Measurements from ENCODE around the gene SMOC2. TPM values are rescaled to one million over a fixed set of nuclear protein-coding genes. Genes with fewer than 3 reads are reported as not detected.

The SMOC2 gene
- total and polyA plus RNA-seq, 2 experiments from 2014 or later = 1.9 to 3.2 TPM

DNA sequence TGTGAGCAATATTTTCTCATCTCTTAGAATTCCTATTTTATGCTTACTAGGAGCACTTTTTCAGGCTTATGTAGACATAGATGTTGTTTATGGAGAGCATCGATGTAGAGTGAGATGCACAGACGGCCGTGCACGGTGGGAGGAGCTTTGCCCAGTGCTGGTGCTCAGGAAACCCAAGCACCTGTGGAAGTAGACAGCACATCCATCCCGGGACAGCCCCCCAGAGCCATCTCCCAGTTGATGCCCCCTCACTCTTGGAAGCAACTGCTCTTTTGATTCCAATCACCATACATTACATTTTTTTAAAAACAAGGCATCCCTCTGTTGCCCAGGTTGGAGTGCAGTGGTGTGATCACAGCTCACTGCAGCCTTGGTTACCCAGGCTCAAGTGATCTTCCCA is 143.7 kb downstream of the SMOC2 start:
- Histone ChIP-seq H3K27ac (no peak overlapping the region), H3K9me3 (ENCODE audit: low read depth) (no peaks in the 10 kb centered on the region), H3K4me3 (no peak overlapping the region), H3K36me3 (no peaks in the 10 kb centered on the region), H3K4me1 (ENCODE audit: low read depth) (no peaks in the 10 kb centered on the region), H3K27me3 (no peaks in the 10 kb centered on the region)
- TF ChIP-seq, protein P1, sequence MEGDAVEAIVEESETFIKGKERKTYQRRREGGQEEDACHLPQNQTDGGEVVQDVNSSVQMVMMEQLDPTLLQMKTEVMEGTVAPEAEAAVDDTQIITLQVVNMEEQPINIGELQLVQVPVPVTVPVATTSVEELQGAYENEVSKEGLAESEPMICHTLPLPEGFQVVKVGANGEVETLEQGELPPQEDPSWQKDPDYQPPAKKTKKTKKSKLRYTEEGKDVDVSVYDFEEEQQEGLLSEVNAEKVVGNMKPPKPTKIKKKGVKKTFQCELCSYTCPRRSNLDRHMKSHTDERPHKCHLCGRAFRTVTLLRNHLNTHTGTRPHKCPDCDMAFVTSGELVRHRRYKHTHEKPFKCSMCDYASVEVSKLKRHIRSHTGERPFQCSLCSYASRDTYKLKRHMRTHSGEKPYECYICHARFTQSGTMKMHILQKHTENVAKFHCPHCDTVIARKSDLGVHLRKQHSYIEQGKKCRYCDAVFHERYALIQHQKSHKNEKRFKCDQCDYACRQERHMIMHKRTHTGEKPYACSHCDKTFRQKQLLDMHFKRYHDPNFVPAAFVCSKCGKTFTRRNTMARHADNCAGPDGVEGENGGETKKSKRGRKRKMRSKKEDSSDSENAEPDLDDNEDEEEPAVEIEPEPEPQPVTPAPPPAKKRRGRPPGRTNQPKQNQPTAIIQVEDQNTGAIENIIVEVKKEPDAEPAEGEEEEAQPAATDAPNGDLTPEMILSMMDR (IDR thresholded peaks at IDR 0.05; ENCODE audit: low read depth, low read length) = no peak
- no peak for DNase-seq (ENCODE audit: low read depth in 1 of 2, low spot score in 1 of 2)

DNA sequence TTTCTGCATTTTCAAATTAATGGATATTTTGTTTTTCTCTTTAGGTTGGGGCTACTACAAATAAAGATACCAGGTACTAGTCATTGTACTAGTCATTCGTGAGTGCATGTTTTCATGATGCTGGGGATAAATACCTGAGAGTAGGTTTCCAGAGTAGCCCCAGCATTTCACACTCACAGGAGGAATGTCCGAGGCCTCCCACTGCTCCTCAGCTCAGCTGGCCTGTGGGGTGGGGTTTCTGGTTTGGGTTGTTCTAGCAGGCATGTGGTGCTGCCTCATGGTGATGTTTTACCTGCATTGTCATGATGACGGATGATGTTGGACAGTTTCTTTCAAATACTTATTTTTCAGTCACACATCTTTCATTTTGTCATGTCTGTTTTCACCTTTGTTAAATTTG is 144.5 kb downstream of the SMOC2 start:
- no peaks in the 10 kb centered on the region for H3K9me3 ChIP-seq (ENCODE audit: low read depth)
- H3K4me1 ChIP-seq (ENCODE audit: low read depth) = no peaks in the 10 kb centered on the region
- H3K36me3 ChIP-seq = no peaks in the 10 kb centered on the region
- H3K27me3 ChIP-seq = no peaks in the 10 kb centered on the region
- H3K4me3 ChIP-seq = no peak overlapping the region
- H3K27ac ChIP-seq = no peak overlapping the region
- TF ChIP-seq, protein P1 (IDR thresholded peaks at IDR 0.05; ENCODE audit: low read depth, low read length) = no peak
- no peak for DNase-seq (ENCODE audit: low read depth in 1 of 2, low spot score in 1 of 2)

DNA sequence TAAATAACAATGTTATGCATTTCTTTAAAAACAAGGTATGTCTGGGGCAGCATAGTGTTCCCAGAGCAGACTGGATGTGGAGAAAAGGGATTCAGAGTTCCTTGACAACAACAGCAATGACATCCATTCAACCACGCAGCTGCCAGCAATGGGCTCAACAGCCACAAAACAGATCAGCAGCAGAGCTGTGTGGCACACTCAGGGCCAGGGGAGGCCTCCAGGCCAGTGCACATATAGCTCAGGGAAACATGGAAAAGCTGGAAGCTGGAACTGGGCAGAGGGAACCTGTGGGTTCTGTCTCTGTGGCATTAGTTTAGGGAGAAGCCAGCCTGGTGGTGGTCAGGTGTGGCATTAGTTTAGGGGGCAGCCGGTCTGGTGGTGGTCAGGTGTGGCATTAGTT is 148.3 kb downstream of the SMOC2 start:
- Histone ChIP-seq H3K27me3 (no peaks in the 10 kb centered on the region), H3K36me3 (no peaks in the 10 kb centered on the region), H3K4me3 (no peak overlapping the region), H3K9me3 (ENCODE audit: low read depth) (no peaks in the 10 kb centered on the region), H3K4me1 (ENCODE audit: low read depth) (no peaks in the 10 kb centered on the region), H3K27ac (no peak overlapping the region)
- TF ChIP-seq, protein P1 (IDR thresholded peaks at IDR 0.05; ENCODE audit: low read depth, low read length) = no peak
- no peak for DNase-seq (ENCODE audit: low read depth in 1 of 2, low spot score in 1 of 2)

DNA sequence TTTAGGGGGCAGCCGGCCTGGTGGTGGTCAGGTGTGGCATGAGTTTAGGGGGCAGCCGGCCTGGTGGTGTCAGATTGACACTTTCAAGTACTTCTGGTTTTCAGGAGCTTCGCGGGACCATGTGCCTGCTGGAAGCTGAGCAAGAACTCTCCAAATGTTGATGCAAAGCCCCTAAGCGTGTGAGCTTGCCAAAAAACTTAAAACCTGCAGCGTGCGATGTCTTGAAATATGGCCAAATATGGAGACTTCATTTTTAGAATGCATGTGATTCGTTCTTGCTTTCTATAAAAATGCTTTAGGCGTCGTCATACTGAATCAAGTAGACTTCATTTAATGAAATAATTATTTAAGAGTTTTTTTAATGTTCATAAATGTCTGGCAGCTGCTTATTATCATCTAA is 149.4 kb downstream of the SMOC2 start:
- Histone ChIP-seq H3K4me1 (ENCODE audit: low read depth) (no peaks in the 10 kb centered on the region), H3K27ac (no peak overlapping the region), H3K27me3 (no peaks in the 10 kb centered on the region), H3K36me3 (no peaks in the 10 kb centered on the region), H3K9me3 (ENCODE audit: low read depth) (no peaks in the 10 kb centered on the region), H3K4me3 (no peak overlapping the region)
- TF ChIP-seq, protein P1 (IDR thresholded peaks at IDR 0.05; ENCODE audit: low read depth, low read length) = no peak
- no peak for DNase-seq (ENCODE audit: low read depth in 1 of 2, low spot score in 1 of 2)

DNA sequence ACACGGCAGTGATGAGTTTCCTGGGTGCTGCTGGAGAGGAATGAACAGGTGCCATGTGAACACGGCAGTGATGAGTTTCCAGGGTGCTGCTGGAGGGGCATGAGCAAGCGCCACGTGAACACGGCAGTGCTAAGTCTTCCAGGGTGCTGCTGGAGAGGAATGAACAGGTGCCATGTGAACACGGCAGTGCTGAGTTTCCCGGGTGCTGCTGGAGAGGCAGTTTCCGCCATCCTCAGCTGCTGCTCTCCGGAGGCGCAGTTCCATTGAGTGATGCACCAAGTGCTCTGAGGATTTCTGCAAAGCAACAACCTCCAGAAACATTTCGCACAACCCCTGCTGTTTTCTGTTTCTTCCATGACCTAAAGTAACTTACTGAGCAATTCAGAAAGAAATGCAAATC is 155.4 kb downstream of the SMOC2 start:
- H3K4me1 ChIP-seq (ENCODE audit: low read depth) = no peaks in the 10 kb centered on the region
- peaks cover 5% of the 10 kb centered on the region for H3K27me3 ChIP-seq
- no peaks in the 10 kb centered on the region for H3K36me3 ChIP-seq
- H3K27ac ChIP-seq = no peak overlapping the region
- H3K9me3 ChIP-seq (ENCODE audit: low read depth) = no peaks in the 10 kb centered on the region
- TF ChIP-seq, protein P1 (IDR thresholded peaks at IDR 0.05; ENCODE audit: low read depth, low read length) = no peak
- H3K4me3 ChIP-seq = no peak overlapping the region
- DNase-seq (ENCODE audit: low read depth in 1 of 2, low spot score in 1 of 2) = no peak

DNA sequence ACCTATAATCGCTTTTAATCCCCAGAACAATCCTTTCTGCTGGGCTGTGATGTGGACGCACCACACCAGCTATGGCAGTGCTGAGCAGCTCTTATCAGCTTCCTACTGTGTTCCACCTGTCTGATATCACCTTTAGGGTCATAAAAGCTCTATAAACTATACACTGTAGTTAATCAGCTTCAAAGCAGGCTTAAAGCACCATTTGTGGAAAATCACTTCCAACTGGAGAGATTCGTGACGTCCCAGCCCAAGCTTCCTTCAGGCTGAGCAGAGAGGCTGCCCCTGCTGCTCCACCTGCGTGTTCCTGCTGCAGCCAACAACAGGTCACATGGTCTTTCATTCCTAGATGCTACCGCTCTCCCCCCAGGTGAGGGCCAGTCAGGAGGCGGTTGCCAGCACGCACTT is 156.5 kb downstream of the SMOC2 start:
- no peak overlapping the region for H3K4me3 ChIP-seq
- DNase-seq (ENCODE audit: low read depth in 1 of 2, low spot score in 1 of 2) = no peak
- no peaks in the 10 kb centered on the region for H3K9me3 ChIP-seq (ENCODE audit: low read depth)
- no peak overlapping the region for H3K27ac ChIP-seq
- H3K36me3 ChIP-seq = no peaks in the 10 kb centered on the region
- TF ChIP-seq, protein P1 (IDR thresholded peaks at IDR 0.05; ENCODE audit: low read depth, low read length) = no peak
- H3K4me1 ChIP-seq (ENCODE audit: low read depth) = no peaks in the 10 kb centered on the region
- peaks cover 5% of the 10 kb centered on the region for H3K27me3 ChIP-seq

Data from cardiac muscle cell (in vitro differentiated cells and primary cell).